H9 (cell line): ENCODE measurements around the gene NPRL2. TPM values are rescaled to one million over a fixed set of nuclear protein-coding genes. Genes with fewer than 3 reads are reported as not detected.
A peak's percentile ranks its signal among the peaks of the same experiment; 100 is the strongest.

Source experiments
- DNase-seq: peaks from one replicate; pipeline ENCODE4 v3.0.0-alpha.2; 2017
- H2AFZ ChIP-seq: one replicate; pipeline ENCODE4 v1.6.1; 2013; ENCODE audit warnings: mild to moderate bottlenecking, low read length, control low read depth, moderate library complexity
- H2AK5ac ChIP-seq: 2 replicates; pipeline ENCODE4 v1.6.1; 2013; ENCODE audit warnings: low read length, control low read depth, mixed read lengths; ENCODE audit not compliant: insufficient read length
- H2BK120ac ChIP-seq: one replicate; pipeline ENCODE4 v1.6.1; 2013; ENCODE audit warnings: low read depth, mild to moderate bottlenecking, low read length, control low read depth, inconsistent platforms; ENCODE audit not compliant: poor library complexity, severe bottlenecking
- H2BK12ac ChIP-seq: 2 replicates; pipeline ENCODE4 v1.6.1; 2013; ENCODE audit warnings: low read length, control low read depth, mixed read lengths, low read depth; ENCODE audit not compliant: insufficient read length
- H2BK15ac ChIP-seq: 2 replicates; pipeline ENCODE4 v1.6.1; 2013; ENCODE audit warnings: low read depth, low read length, control low read depth
- H2BK20ac ChIP-seq: one replicate; pipeline ENCODE4 v1.6.1; 2013; ENCODE audit warnings: low read depth, mild to moderate bottlenecking, low read length, control low read depth, inconsistent platforms; ENCODE audit not compliant: poor library complexity, severe bottlenecking
- H2BK5ac ChIP-seq: 2 replicates; pipeline ENCODE4 v1.6.1; 2013; ENCODE audit warnings: low read length, control low read depth, mixed read lengths; ENCODE audit not compliant: insufficient read length
- H3K14ac ChIP-seq: 2 replicates; pipeline ENCODE4 v1.6.1; 2013; ENCODE audit warnings: low read length, control low read depth; ENCODE audit not compliant: insufficient read depth
- H3K18ac ChIP-seq: 2 replicates; pipeline ENCODE4 v1.6.1; 2013; ENCODE audit warnings: low read depth, mild to moderate bottlenecking, mixed read lengths, low read length, control low read depth; ENCODE audit not compliant: insufficient read length
- H3K23ac ChIP-seq: 2 replicates; pipeline ENCODE4 v1.6.1; 2013; ENCODE audit warnings: low read length, control low read depth, mixed read lengths, low read depth; ENCODE audit not compliant: insufficient read length
- H3K23me2 ChIP-seq: 2 replicates; pipeline ENCODE4 v1.6.1; 2013; ENCODE audit warnings: low read depth, mild to moderate bottlenecking, mixed read lengths, low read length, control low read depth; ENCODE audit not compliant: insufficient read length, poor library complexity, severe bottlenecking
- H3K27ac ChIP-seq: 2 replicates; pipeline ENCODE4 v1.5.1; 2013; ENCODE audit warnings: low read length, control low read depth, mixed read lengths, low read depth; ENCODE audit not compliant: insufficient read length
- H3K27me3 ChIP-seq: 2 replicates; pipeline ENCODE4 v1.6.1; 2013; ENCODE audit warnings: low read length, control low read depth, inconsistent platforms; ENCODE audit not compliant: insufficient read depth
- H3K4ac ChIP-seq: 2 replicates; pipeline ENCODE4 v1.6.1; 2013; ENCODE audit warnings: low read depth, mild to moderate bottlenecking, control low read depth, inconsistent platforms, low read length, moderate library complexity
- H3K4me1 ChIP-seq: 2 replicates; pipeline ENCODE4 v1.6.1; 2013; ENCODE audit warnings: low read length, control low read depth, inconsistent platforms; ENCODE audit not compliant: insufficient read depth
- H3K4me2 ChIP-seq: 2 replicates; pipeline ENCODE4 v1.6.1; 2013; ENCODE audit warnings: low read length, control low read depth, mixed read lengths; ENCODE audit not compliant: insufficient read length, insufficient read depth
- H3K56ac ChIP-seq: 2 replicates; pipeline ENCODE4 v1.6.1; 2013; ENCODE audit warnings: low read depth, mild to moderate bottlenecking, mixed read lengths, low read length, control low read depth; ENCODE audit not compliant: insufficient read length
- H3K79me1 ChIP-seq: 2 replicates; pipeline ENCODE4 v1.6.1; 2013; ENCODE audit warnings: low read depth, mild to moderate bottlenecking, moderate library complexity, low read length, control low read depth, inconsistent platforms; ENCODE audit not compliant: insufficient read depth, poor library complexity, severe bottlenecking
- H3K79me2 ChIP-seq: 2 replicates; pipeline ENCODE4 v1.6.1; 2013; ENCODE audit warnings: low read length, control low read depth, inconsistent platforms; ENCODE audit not compliant: insufficient read depth
- H3K9ac ChIP-seq: 2 replicates; pipeline ENCODE4 v1.6.1; 2013; ENCODE audit warnings: low read length, control low read depth, mixed read lengths; ENCODE audit not compliant: insufficient read length; ENCODE audit errors: extremely low read depth
- H3K9me3 ChIP-seq: one replicate; pipeline ENCODE4 v1.6.1; 2013; ENCODE audit warnings: low read depth, low read length, inconsistent platforms; ENCODE audit not compliant: control insufficient read depth
- H3T11ph ChIP-seq: one replicate; pipeline ENCODE4 v1.6.1; 2013; ENCODE audit warnings: mild to moderate bottlenecking, low read length, control low read depth, inconsistent platforms
- H4K20me1 ChIP-seq: one replicate; pipeline ENCODE4 v1.6.1; 2013; ENCODE audit not compliant: control insufficient read depth, insufficient read length, insufficient read depth
- H4K5ac ChIP-seq: 2 replicates; pipeline ENCODE4 v1.6.1; 2013; ENCODE audit warnings: low read depth, mild to moderate bottlenecking, mixed read lengths, low read length, control low read depth; ENCODE audit not compliant: insufficient read length
- H4K8ac ChIP-seq: replicated peaks from 2 replicates; pipeline ENCODE4 v1.6.1; 2013; ENCODE audit warnings: low read length, control low read depth, mixed read lengths, low read depth; ENCODE audit not compliant: insufficient read length
- H4K91ac ChIP-seq: 2 replicates; pipeline ENCODE4 v1.6.1; 2013; ENCODE audit warnings: low read depth, mild to moderate bottlenecking, moderate library complexity, mixed read lengths, low read length, control low read depth; ENCODE audit not compliant: insufficient read length
- H3K27ac Mint-ChIP-seq, 3 experiments: 2 replicates in 2 of 3; 3 replicates in 1 of 3; pipeline ENCODE4 v1.8.0; 2020 to 2021; ENCODE audit warnings: mixed read lengths in 3 of 3, mild to moderate bottlenecking in 1 of 3, moderate library complexity in 1 of 3
- H3K27me3 Mint-ChIP-seq: 2 replicates; pipeline ENCODE4 v1.8.0; 2021; ENCODE audit warnings: low read depth, mild to moderate bottlenecking, moderate library complexity, mixed read lengths
- H3K36me3 Mint-ChIP-seq, 3 experiments: 2 replicates in 2 of 3; 3 replicates in 1 of 3; pipeline ENCODE4 v1.8.0; 2020 to 2021; ENCODE audit warnings: low read depth in 3 of 3, mixed read lengths in 3 of 3; ENCODE audit not compliant: insufficient read depth in 1 of 3
- H3K4me1 Mint-ChIP-seq, 2 experiments: 2 replicates each; pipeline ENCODE4 v1.8.0; 2020; ENCODE audit warnings: mixed read lengths in 2 of 2
- H3K4me3 Mint-ChIP-seq, 2 experiments: 2 replicates in 1 of 2; 3 replicates in 1 of 2; pipeline ENCODE4 v1.8.0; 2020 to 2021; ENCODE audit warnings: mild to moderate bottlenecking in 2 of 2, mixed read lengths in 2 of 2, moderate library complexity in 1 of 2
- H3K9me3 Mint-ChIP-seq, 2 experiments: 2 replicates in 1 of 2; 3 replicates in 1 of 2; pipeline ENCODE4 v1.8.0; 2020; ENCODE audit warnings: mild to moderate bottlenecking in 2 of 2, mixed read lengths in 2 of 2, moderate library complexity in 1 of 2
- WGBS: extraction: QIAGEN DNeasy Blood & Tissue Kit; methylation state at CpG from one replicate; pipeline ENCODE4 v1.1.7; 2013; ENCODE audit warnings: missing lambda C conversion rate, low lambda C conversion rate, mixed read lengths; ENCODE audit not compliant: insufficient read length; ENCODE audit errors: extremely low coverage; 5-methylcytosine and 5-hydroxymethylcytosine counted together
- total RNA-seq: library from RNA; stranded (reverse); gene quantifications from 2 replicates; pipeline ENCODE4 v1.2.1, GENCODE V29; 2021
- TF ChIP-seq, protein P1 (sequence below): fragments of 200-600 bp; sonication (generic); conservative IDR thresholded peaks from 3 replicates; pipeline ENCODE4 v1.8.0; 2021; ENCODE audit warnings: antibody characterized with exemption, mild to moderate bottlenecking

NPRL2 gene
- total RNA-seq, 1 experiment from 2014 or later, result 23.4 TPM

DNA sequence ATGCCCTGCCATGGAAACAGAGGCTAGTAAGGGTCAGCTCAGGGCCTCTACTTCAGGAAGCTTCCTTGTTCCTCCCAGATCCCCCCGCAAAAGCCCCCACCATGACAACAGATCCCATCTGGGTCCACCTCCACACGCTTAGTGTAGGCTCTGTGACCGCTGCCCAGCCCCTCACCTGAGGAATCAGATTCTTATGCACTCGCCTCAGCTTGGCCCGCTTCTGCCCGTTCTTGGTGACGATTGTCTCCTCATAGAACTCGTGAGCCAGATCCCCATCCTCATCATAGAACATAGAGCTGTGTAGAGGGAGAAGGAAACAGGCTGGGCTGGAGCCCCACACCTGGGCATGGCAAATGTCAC, 24.4 kb downstream of the NPRL2 start:
- Histone ChIP-seq H3K9me3 (no peaks in the 10 kb centered on the region), H4K20me1 (no peaks in the 10 kb centered on the region), H2BK20ac (no peak overlapping the region), H3K14ac (no peak overlapping the region), H2BK15ac (no peak overlapping the region), H3T11ph (no peak overlapping the region), H3K4me1 (peaks cover 6% of the 10 kb centered on the region; the same call in 1 of the 2 replicates), H3K4me2 (no peak overlapping the region), H3K4ac (no peak overlapping the region), H3K9ac (no peak overlapping the region), H4K5ac (no peak overlapping the region), H2BK5ac (no peak overlapping the region), H2BK120ac (no peak overlapping the region), H3K27me3 (no peaks in the 10 kb centered on the region), H4K8ac (no peak overlapping the region), H3K23me2 (peaks cover 21% of the 10 kb centered on the region), H3K18ac (no peak overlapping the region), H4K91ac (no peak overlapping the region), H2AFZ (no peak overlapping the region), H3K27ac (no peak overlapping the region), H3K79me1 (peaks cover 6% of the 10 kb centered on the region), H2AK5ac (no peak overlapping the region), H3K56ac (no peak overlapping the region), H2BK12ac (no peak overlapping the region), H3K79me2 (peaks cover 4% of the 10 kb centered on the region; the same call in 1 of the 2 replicates), H3K23ac (no peak overlapping the region)
- Mint-ChIP-seq H3K4me3 (peak overlapping the region; percentile 88 to 96; a peak in 4 of 5 replicates), H3K27me3 (no peaks in the 10 kb centered on the region; the same call in 1 of the 2 replicates), H3K27ac (no peak overlapping the region), H3K4me1 (peaks cover 15 to 31% of the 10 kb centered on the region in 2 experiments), H3K36me3 (peaks cover 21 to 44% (median 28%) of the 10 kb centered on the region in 3 experiments; a peak in 6 of 7 replicates), H3K9me3 (no peaks in the 10 kb centered on the region)
- no CpG with 5 or more reads among the region's 8 CpGs for WGBS
- TF ChIP-seq, protein P1, sequence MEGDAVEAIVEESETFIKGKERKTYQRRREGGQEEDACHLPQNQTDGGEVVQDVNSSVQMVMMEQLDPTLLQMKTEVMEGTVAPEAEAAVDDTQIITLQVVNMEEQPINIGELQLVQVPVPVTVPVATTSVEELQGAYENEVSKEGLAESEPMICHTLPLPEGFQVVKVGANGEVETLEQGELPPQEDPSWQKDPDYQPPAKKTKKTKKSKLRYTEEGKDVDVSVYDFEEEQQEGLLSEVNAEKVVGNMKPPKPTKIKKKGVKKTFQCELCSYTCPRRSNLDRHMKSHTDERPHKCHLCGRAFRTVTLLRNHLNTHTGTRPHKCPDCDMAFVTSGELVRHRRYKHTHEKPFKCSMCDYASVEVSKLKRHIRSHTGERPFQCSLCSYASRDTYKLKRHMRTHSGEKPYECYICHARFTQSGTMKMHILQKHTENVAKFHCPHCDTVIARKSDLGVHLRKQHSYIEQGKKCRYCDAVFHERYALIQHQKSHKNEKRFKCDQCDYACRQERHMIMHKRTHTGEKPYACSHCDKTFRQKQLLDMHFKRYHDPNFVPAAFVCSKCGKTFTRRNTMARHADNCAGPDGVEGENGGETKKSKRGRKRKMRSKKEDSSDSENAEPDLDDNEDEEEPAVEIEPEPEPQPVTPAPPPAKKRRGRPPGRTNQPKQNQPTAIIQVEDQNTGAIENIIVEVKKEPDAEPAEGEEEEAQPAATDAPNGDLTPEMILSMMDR, result no peak
- no peak for DNase-seq
